Kasumi-1 (cell line): Measurements from ENCODE around the gene CAMKMT.

ENCODE experiments used
- DNase-seq, 2 experiments: peaks; one replicate each; lab custom pipeline; 2025; lab: John Stamatoyannopoulos, UW

CAMKMT gene

GRCh38 chr2:44743473-44743872 is 381.7 kb downstream of the CAMKMT start:
- DNase-seq: no peak

GRCh38 chr2:44744961-44745892 is 383.5 kb downstream of the CAMKMT start:
- DNase-seq: no peak

GRCh38 chr2:44745922-44746766 is 384.4 kb downstream of the CAMKMT start:
- no peak for DNase-seq

- no peak for DNase-seq
These were observed 385.3 kb downstream of the CAMKMT start for GRCh38 chr2:44746856-44747615.

- DNase-seq: no peak
These were observed 386.0 kb downstream of the CAMKMT start for GRCh38 chr2:44747794-44748193.

- no peak for DNase-seq
These were observed 390.2 kb downstream of the CAMKMT start for GRCh38 chr2:44751754-44752479.

GRCh38 chr2:44752761-44753160 is 391.0 kb downstream of the CAMKMT start:
- DNase-seq: no peak

- DNase-seq: no peak
These were observed 392.0 kb downstream of the CAMKMT start for GRCh38 chr2:44753552-44754285.

GRCh38 chr2:44758591-44758990 is 396.8 kb downstream of the CAMKMT start:
- no peak for DNase-seq

GRCh38 chr2:44759823-44760222 is 398.1 kb downstream of the CAMKMT start:
- DNase-seq: no peak

- DNase-seq: no peak
These were observed 401.6 kb downstream of the CAMKMT start for GRCh38 chr2:44763275-44763782.

GRCh38 chr2:44766220-44766619 is 404.5 kb downstream of the CAMKMT start:
- no peak for DNase-seq

GRCh38 chr2:44766777-44767176 is 405.0 kb downstream of the CAMKMT start:
- no peak for DNase-seq

- no peak for DNase-seq
These were observed 405.9 kb downstream of the CAMKMT start for GRCh38 chr2:44767691-44768090.

GRCh38 chr2:44768438-44769236 is 406.9 kb downstream of the CAMKMT start:
- DNase-seq: no peak

- no peak for DNase-seq
These were observed 407.7 kb downstream of the CAMKMT start for GRCh38 chr2:44769349-44770011.

- DNase-seq: peak in 1 of 2 experiments; percentile 6
These were observed 408.8 kb downstream of the CAMKMT start for GRCh38 chr2:44770221-44771195.

- DNase-seq: no peak
These were observed 409.8 kb downstream of the CAMKMT start for GRCh38 chr2:44771522-44771921.
